ENCODE measurements around the gene MOGAT3. TPM values are rescaled to one million over a fixed set of nuclear protein-coding genes. Genes with fewer than 3 reads are reported as not detected.

The MOGAT3 gene
- total and polyA plus RNA-seq, 2 experiments from 2014 or later: 6.3 to 14.0 TPM

DNA sequence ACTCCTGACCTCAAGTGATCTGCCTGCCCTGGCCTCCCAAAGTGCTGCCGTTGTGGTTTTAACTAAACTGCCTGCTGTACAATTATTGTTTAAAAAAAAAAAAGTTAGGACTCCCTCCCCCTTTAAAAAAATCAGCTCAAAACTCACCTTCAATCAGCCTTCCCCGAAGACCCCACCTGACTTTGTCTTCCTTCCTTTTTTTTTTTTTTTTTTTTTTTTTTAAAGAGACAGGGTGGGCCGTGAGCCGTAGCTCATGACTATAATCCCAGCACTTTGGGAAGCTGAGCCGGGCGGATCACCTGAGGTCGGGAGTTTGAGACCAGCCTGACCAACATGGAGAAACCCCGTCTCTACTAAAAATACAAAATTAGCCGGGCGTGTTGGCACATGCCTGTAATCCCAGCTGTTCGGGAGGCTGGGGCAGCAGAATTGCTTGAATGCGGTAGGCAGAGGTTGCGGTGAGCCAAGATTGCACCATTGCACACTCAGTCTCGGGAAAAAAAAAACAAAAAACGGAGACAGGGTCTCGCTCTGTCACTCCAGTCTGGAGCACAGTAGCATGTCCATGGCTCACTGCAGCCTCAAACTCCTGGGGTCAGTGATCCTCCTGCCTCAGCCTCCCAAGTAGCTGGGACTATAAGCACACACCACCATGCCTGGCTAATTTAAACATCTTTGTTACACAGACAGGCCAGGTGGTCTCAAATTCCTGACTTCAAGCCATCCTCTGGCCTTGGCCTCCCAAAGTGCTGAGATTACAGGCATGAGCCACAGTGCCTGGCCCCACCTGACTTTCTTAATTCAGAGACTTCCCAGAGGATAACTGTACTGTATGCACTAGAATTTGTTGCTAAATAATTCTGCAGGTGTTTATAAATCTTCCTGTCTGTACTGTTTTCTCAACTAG, 40.9 kb upstream of the MOGAT3 start:
- Histone ChIP-seq H3K9me2 (replicated peaks; ENCODE audit: insufficient read depth) (no peaks in the 10 kb centered on the region), H2AFZ (no peak overlapping the region), H3K36me3 (replicated peaks; ENCODE audit: insufficient read depth, low read depth) (no peaks in the 10 kb centered on the region), H3K4me1 (ENCODE audit: insufficient read depth) (peaks cover 9% of the 10 kb centered on the region), H3K4me3 (no peak overlapping the region), H3K9me3 (ENCODE audit: low read depth) (no peaks in the 10 kb centered on the region), H3K4me2 (no peak overlapping the region), H3K79me2 (peaks cover 44% of the 10 kb centered on the region), H3K27ac (no peak overlapping the region), H4K20me1 (ENCODE audit: insufficient read depth, poor library complexity, severe bottlenecking) (peaks cover 13% of the 10 kb centered on the region), H3K27me3 (no peaks in the 10 kb centered on the region)
- DNase-seq (ENCODE audit: low spot score): no peak
- WGBS (ENCODE audit: low lambda C conversion rate, missing lambda C conversion rate): 95% methylated on average over 16 of the region's 16 CpGs
- TF ChIP-seq, protein P1, sequence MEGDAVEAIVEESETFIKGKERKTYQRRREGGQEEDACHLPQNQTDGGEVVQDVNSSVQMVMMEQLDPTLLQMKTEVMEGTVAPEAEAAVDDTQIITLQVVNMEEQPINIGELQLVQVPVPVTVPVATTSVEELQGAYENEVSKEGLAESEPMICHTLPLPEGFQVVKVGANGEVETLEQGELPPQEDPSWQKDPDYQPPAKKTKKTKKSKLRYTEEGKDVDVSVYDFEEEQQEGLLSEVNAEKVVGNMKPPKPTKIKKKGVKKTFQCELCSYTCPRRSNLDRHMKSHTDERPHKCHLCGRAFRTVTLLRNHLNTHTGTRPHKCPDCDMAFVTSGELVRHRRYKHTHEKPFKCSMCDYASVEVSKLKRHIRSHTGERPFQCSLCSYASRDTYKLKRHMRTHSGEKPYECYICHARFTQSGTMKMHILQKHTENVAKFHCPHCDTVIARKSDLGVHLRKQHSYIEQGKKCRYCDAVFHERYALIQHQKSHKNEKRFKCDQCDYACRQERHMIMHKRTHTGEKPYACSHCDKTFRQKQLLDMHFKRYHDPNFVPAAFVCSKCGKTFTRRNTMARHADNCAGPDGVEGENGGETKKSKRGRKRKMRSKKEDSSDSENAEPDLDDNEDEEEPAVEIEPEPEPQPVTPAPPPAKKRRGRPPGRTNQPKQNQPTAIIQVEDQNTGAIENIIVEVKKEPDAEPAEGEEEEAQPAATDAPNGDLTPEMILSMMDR (IDR thresholded peaks at IDR 0.05; ENCODE audit: poor library complexity): no peak
- TF ChIP-seq EZH2phosphoT487 (IDR thresholded peaks at IDR 0.05; ENCODE audit: low read depth, severe bottlenecking, unreplicated experiment) (no peak), EZH2 (IDR thresholded peaks at IDR 0.05; ENCODE audit: borderline replicate concordance) (no peak)

DNA sequence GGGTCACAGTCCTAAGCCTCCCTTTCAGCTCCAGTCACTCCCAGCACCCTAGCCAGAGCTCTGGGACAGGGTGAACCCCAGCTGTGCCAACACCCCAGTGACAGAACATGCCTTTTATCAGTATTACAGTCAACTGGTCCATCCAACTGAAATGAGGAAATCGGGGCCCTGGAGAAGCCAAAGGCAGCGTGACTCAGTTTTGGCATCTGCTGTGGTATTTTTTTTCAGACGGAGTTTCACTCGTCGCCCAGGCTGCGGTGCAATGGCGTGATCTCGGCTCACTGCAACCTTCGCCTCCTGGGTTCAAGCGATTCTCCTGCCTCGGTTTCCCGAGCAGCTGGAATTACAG, 40.2 kb upstream of the MOGAT3 start:
- Histone ChIP-seq H3K27me3 (no peaks in the 10 kb centered on the region), H3K9me2 (replicated peaks; ENCODE audit: insufficient read depth) (no peaks in the 10 kb centered on the region), H3K9me3 (ENCODE audit: low read depth) (no peaks in the 10 kb centered on the region), H3K4me2 (no peak overlapping the region), H3K79me2 (peaks cover 37% of the 10 kb centered on the region), H3K4me1 (ENCODE audit: insufficient read depth) (peaks cover 9% of the 10 kb centered on the region), H3K36me3 (replicated peaks; ENCODE audit: insufficient read depth, low read depth) (no peaks in the 10 kb centered on the region), H4K20me1 (ENCODE audit: insufficient read depth, poor library complexity, severe bottlenecking) (peaks cover 13% of the 10 kb centered on the region), H3K27ac (no peak overlapping the region), H3K4me3 (no peak overlapping the region), H2AFZ (no peak overlapping the region)
- no peak for DNase-seq (ENCODE audit: low spot score)
- 93% methylated on average over 11 of the region's 12 CpGs for WGBS (ENCODE audit: low lambda C conversion rate, missing lambda C conversion rate)
- TF ChIP-seq EZH2phosphoT487 (IDR thresholded peaks at IDR 0.05; ENCODE audit: low read depth, severe bottlenecking, unreplicated experiment): no peak
- TF ChIP-seq, protein P1 (IDR thresholded peaks at IDR 0.05; ENCODE audit: poor library complexity): no peak
- no peak for TF ChIP-seq EZH2 (IDR thresholded peaks at IDR 0.05; ENCODE audit: borderline replicate concordance)

DNA sequence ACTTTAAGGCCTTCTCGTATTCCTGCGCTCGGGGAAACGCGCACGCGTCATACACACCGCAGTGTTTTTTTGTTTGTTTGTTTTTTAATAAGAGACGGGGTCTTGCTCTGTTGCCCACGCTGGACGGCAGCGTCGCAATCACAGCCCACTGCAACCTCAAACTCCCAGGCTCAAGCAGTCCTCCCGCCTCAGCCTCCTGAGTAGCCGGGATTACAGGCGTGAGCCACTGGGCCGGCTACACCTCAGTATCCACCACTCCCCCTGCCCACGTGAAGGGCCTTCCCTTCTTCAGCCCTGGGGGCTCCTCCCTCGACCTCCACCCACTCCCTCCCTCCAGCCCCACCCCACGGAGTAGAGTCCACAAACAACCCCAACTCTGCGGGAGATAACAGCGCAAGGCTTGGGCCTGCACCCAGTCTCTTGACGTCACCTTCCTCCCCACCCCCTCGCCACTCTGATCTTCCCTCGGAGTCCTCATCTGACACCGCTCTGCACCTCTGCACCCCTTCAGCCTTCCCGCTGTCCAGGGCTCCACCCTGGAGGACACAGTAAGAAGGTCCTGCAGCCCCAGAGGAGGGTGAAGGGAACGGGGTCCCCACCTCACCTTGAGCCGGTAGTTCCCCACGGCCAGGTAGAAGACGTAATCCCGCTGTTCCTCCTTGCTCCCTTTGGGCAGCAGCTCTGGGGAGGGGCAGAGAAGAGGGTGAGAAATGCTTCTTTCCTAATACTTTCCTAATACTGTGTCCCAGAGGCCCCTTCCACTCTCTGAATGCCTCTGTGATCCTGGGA, 39.6 kb upstream of the MOGAT3 start:
- H3K36me3 ChIP-seq (replicated peaks; ENCODE audit: insufficient read depth, low read depth): no peaks in the 10 kb centered on the region
- TF ChIP-seq EZH2phosphoT487 (IDR thresholded peaks at IDR 0.05; ENCODE audit: low read depth, severe bottlenecking, unreplicated experiment) (no peak), EZH2 (IDR thresholded peaks at IDR 0.05; ENCODE audit: borderline replicate concordance) (no peak)
- TF ChIP-seq, protein P1 (IDR thresholded peaks at IDR 0.05; ENCODE audit: poor library complexity): no peak
- WGBS (ENCODE audit: low lambda C conversion rate, missing lambda C conversion rate): 93% methylated on average over 32 of the region's 32 CpGs
- H3K9me2 ChIP-seq (replicated peaks; ENCODE audit: insufficient read depth): no peaks in the 10 kb centered on the region
- no peak overlapping the region for H3K4me3 ChIP-seq
- no peak overlapping the region for H2AFZ ChIP-seq
- H4K20me1 ChIP-seq (ENCODE audit: insufficient read depth, poor library complexity, severe bottlenecking): peaks cover 13% of the 10 kb centered on the region
- DNase-seq (ENCODE audit: low spot score): no peak
- H3K27me3 ChIP-seq: no peaks in the 10 kb centered on the region
- H3K79me2 ChIP-seq: peaks cover 32% of the 10 kb centered on the region
- no peak overlapping the region for H3K4me2 ChIP-seq
- H3K4me1 ChIP-seq (ENCODE audit: insufficient read depth): peaks cover 9% of the 10 kb centered on the region
- no peaks in the 10 kb centered on the region for H3K9me3 ChIP-seq (ENCODE audit: low read depth)
- no peak overlapping the region for H3K27ac ChIP-seq
